Activated CD4-positive, CD25-positive, alpha-beta regulatory T cell treated with anti-CD3 and anti-CD28 coated beads, Interleukin-2, amount 50 U/mL, for 72 hours (primary cell): Measurements from ENCODE around the gene MOB3C.
A peak's percentile ranks its signal among the peaks of the same experiment; 100 is the strongest.
"Not testable (repeated sequence)": the region's sequence is repeated elsewhere in the genome, so short reads cannot be mapped to it uniquely, and the experiment has no call there.

Source experiments
- DNase-seq: peaks from one replicate; pipeline ENCODE4 v3.0.0; 2021

The MOB3C gene

GRCh38 chr1:46616277-46617107 lies at the start of gene MOB3C:
TSS of gene MOB3C (minus strand) at chr1:46616811. CDS start at chr1:46613321, 3,490 bp downstream.
- peak; percentile 72 for DNase-seq

DNA sequence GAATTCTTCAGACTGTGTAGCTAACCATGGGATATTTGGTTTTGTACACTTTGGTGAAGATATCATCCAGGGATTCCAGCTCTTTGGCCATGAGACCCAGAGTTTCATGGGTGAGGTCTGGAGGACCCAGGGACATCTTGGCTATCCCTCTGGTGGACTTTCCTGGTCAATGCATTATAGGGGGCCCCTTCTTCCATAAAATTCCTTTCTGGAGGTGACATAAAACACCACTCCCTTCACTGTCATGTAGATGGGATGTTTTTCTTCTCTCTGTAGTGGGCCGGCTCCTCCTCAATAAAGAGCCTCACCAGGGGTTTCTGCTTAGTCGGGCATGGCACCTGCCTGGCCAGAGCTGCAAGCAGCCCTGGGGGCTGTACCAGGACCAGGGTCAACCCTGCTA lies 49.4 kb upstream of the MOB3C start:
- DNase-seq = no peak

DNA sequence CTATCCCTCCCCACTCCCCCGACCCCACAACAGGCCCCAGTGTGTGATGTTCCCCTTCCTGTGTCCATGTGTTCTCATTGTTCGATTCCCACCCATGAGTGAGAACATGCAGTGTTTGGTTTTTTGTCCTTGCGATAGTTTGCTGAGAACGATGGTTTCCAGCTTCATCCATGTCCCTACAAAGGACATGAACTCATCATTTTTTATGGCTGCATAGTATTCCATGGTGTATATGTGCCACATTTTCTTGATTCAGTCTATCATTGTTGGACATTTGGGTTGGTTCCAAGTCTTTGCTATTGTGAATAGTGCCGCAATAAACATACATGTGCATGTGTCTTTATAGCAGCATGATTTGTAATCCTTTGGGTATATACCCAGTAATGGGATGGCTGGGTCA lies 46.3 kb upstream of the MOB3C start:
- DNase-seq = not testable (repeated sequence)

GRCh38 chr1:46660116-46660515 lies 43.5 kb upstream of the MOB3C start:
- not testable (repeated sequence) for DNase-seq

GRCh38 chr1:46659307-46659870 lies 42.8 kb upstream of the MOB3C start:
- DNase-seq = no peak

GRCh38 chr1:46657775-46658174 lies 41.2 kb upstream of the MOB3C start:
- no peak for DNase-seq

DNA sequence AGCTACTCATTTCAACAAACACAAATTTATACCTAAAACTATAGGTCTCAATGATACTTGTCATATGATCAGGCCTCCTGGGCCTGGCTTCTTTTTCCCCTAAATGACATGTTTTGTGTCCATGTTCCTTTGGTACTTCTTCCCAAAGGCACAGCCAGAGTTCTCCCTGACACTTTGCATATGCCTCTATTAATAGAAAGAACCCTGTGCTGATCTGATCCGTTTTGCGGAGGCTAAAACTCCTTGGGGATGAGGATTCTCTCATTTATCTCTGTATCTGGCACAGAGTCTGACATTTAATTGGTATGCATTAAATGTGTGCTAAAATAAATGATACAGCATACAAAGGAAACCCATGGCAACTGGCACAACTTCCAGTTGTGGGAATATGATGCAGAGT lies 40.0 kb upstream of the MOB3C start:
- DNase-seq = no peak

DNA sequence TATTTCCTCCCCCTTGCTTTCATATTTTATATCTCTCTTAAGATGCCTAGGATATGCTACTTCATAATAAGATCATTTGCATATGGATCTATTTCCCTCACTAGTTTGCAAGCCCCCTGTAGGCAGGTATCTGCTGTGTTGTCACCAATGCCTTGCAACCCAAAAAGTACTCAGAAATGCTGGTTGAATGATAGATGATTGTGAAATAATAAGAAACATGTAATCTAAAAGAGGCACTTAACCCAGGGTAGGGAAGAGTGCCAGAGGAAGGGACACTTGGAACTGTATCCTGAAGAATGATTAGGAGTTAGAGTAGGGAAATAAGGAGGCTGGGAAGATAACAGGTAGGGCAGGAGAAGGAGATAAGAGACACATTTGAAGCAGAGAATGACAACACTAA lies 39.2 kb upstream of the MOB3C start:
- DNase-seq = no peak

GRCh38 chr1:46654698-46655097 lies 38.1 kb upstream of the MOB3C start:
- DNase-seq = not testable (repeated sequence)

- DNase-seq = no peak
Measured at GRCh38 chr1:46654012-46654411, 37.4 kb upstream of the MOB3C start.

DNA sequence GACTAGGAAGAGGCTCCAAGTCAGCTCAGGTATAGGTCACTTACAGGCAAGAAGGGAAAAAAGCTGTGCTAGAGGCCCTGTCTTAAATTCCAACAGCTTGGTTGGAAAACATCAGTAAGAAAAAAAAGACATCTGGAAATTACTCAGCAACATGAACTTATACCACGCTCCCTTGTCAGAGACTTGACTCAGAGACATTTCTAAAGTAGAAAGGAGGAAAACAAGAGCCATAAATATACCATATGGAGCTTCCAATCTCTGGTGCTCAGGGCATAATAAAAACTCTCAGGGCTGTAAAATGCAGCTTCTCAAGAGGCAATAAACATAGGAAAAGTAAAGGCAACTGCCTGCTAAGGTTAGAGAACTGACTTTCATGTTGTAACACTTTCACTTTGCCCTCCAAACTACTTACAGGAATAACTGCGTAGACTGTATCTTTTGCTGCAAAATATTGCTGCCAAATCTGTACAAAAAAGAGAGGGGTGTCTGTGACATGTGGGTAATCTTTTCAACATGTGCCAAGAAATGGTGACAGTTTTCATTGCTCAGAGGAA lies 36.9 kb upstream of the MOB3C start:
- DNase-seq = no peak

DNA sequence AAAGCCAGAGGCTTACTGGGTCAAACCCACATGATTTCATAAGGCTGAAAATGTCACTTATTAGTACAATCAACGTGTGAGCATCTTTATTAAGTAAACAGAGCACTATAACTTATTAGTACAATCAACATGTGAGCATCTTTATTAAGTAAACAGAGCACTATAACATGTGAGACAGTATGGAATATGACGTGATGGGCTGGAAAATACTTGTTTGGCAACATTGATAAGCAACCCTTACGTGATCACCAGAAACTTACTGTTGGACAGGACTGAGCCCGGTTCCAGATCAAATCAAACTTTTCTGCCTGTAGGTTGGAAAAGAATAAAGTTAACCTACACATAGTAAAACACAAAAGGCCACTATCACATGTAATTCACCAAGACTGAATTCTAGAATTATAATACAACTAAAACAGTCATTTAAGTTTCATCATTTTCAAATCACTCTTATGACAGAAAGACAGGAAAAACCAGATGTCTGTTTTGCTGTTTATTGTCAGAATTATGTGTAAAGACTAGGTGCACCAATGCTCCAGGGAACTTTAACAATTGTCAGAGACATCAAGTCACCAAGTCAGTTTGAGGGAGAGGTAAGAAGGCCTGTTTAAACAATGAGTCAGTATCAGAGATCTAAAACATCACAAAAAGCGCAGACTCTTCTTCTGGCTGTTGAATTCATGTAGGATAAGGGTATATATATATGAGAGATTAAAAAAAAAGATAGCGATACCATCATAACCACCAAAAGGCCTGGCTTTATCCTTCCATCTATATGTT lies 35.9 kb upstream of the MOB3C start:
- DNase-seq = no peak

- not testable (repeated sequence) for DNase-seq
Measured at GRCh38 chr1:46651152-46651551, 34.5 kb upstream of the MOB3C start.

- DNase-seq = no peak
Measured at GRCh38 chr1:46650491-46650890, 33.9 kb upstream of the MOB3C start.

DNA sequence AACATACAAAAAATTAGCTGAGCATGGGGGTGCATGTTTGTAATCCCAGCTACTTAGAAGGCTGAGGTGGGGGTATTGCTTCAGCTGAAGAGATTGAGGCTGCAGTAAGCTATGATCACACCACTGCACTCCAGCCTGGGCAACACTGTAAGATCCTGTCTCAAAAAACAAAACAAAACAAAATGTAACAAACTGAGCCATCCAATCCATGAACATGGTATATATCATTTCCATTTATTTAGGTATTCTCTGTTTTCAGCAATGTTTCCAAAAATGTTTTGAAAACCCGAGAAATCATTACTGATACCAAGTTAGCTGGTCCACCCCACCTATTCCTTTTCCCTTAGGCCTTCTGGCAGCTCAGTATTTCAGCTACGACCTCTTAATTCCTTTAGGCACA lies 33.2 kb upstream of the MOB3C start:
- no peak for DNase-seq

DNA sequence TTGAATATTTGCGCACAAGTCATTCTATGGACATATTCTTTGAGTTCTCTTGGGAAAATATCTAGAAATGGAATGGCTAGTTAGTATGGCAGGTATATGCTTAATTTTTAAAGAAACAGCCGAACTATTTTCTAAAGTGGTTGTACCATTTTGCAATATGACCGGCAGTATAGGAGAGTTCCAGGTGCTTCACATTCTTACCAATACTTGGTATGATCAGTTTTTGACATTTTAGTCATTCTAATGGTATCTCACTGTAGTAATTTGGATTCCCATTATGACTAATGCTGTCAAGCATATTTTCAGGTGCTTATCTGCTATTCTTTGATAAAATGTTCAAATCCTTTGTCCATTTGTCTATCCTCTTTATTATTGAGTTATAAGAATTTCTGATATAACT lies 31.0 kb upstream of the MOB3C start:
- no peak for DNase-seq

GRCh38 chr1:46646844-46647243 lies 30.2 kb upstream of the MOB3C start:
- DNase-seq = no peak

- no peak for DNase-seq
Measured at GRCh38 chr1:46646331-46646730, 29.7 kb upstream of the MOB3C start.

DNA sequence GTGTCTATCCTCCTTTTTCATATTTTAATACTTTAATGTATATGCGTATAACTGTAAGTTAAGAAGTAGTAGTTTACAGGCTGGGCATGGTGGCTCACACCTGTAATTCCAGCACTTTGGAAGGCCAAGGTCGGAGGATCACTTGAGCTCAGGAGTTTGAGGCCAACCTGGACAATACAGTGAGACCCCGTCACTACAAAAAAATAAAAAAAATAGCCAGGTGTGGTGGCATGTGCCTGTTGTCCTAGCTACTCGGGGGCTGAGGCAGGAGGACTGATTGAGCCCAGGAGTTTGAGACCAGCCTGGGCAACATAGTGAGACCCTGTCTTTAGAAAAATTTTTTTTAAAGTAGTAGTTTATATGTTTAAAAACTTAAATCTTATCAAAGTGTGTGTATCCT lies 29.2 kb upstream of the MOB3C start:
- DNase-seq = no peak

DNA sequence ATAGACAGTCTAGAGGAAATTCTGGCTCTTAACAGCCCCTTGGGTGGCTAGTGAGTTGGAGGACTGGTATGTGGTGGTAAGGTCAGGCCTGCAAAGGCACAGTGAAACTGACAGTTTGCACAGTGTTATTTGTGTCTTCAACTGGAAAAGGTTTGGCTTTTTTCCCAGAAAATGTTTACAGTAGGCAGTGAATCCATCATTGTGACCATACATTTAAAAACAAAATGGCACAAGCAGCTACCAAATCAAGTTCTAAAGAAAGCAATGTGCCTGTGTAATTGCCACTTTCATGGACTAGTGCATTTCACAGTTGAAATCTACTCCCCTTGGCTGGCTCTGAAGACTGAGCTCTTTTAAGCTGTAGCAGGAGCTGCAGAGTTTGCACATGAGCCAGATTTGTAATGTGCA lies 26.8 kb upstream of the MOB3C start:
- DNase-seq = no peak

DNA sequence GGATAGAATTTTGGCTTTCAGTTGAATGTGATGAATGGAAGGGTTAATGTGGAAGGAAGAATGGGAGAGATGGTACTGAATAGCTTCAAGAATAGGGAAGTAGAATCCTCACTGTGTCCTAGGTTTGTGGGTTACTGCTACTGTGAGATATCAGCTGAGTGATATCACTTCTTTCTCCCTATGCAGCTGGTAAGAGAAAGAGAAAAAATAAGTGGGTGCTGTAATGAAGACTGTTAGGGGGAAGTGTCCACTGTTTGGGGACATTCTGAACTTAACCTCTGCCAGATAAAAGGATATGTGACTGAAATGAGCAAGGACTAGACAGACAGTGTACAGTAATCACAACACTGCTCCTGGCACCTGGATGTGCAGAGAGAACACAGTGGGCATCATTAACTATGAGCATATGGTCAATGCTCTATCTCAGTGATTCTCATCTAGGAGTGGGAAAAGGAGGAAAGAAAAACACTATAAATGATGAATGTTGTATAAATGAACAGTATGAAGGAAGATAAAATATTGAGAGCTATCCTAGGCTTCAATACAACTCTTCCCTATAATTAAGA lies 25.6 kb upstream of the MOB3C start:
- DNase-seq = no peak

DNA sequence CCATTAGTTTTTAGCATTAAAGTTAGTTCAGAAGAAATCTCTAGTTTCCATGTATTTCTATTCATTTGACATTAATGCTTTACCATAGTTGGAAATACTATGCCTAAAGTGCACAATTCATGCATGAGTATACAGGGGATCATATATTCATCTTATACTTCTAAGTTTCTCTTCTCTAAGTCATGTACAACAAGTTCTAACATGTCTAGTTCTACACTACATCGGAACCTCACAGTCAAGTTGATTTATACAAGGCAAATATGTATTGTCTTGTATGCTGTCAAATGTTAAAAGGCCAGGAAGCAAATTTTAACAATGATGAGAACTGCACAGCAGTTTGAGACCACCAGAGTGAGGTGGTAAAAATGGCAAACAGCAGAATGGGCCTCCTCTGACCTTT lies 22.9 kb upstream of the MOB3C start:
- DNase-seq = no peak

DNA sequence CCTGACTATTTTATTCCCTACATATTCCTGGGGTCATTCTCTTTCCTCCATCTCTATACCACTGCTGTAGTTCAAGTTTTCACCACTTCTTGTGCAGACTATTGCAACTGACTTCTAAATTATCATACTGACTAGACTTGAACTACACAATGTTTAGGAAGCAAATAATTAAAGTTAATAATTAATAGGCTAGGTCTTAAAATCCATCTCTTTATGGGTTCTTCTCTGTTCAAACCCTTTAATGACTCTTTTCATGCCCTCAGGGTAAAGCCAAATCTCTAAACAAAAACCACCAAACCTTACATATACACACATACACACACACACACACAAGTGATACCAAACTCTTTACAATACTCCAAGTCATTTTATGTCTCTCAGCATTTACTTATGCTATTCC lies 22.3 kb upstream of the MOB3C start:
- no peak for DNase-seq
